Measurements from ENCODE around the gene SYTL5.

DNA sequence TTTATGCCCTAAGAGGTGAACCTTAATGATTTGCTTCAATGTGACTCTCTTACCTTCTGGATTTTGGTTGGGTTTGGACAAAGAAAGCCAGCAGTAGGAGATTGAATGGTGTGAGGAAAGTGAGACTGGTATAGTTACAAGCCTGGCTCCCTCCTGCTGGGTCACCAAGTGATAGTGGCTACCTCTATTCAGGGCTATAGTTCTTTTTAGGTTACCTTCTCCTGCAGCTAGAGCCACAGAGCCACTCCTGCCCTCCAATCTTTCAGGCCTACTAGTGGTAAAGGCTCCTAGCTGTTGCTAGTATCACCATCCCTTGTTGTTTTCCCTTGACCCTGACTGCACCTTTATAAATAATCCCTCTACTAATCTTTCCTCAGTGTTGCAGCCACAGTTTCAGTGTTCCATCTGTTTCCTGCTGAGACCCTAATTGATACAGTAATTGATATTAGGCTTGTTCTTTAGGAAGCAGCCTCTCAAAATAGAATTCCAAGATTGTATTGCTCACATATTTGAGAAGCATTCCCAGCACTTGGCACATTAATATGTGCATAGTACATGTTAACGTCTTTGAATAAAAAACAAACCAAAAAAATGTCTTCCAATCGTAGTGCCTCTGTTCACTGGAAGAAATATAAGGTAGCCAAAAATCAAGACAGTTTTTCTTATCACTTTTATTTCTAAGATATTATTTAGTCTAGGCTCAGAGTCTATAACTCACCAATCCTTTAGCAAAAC is 132.0 kb downstream of the SYTL5 start:
- TF ChIP-seq, protein P1, sequence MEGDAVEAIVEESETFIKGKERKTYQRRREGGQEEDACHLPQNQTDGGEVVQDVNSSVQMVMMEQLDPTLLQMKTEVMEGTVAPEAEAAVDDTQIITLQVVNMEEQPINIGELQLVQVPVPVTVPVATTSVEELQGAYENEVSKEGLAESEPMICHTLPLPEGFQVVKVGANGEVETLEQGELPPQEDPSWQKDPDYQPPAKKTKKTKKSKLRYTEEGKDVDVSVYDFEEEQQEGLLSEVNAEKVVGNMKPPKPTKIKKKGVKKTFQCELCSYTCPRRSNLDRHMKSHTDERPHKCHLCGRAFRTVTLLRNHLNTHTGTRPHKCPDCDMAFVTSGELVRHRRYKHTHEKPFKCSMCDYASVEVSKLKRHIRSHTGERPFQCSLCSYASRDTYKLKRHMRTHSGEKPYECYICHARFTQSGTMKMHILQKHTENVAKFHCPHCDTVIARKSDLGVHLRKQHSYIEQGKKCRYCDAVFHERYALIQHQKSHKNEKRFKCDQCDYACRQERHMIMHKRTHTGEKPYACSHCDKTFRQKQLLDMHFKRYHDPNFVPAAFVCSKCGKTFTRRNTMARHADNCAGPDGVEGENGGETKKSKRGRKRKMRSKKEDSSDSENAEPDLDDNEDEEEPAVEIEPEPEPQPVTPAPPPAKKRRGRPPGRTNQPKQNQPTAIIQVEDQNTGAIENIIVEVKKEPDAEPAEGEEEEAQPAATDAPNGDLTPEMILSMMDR (IDR thresholded peaks at IDR 0.05) = no peak
- TF ChIP-seq EZH2phosphoT487 (IDR thresholded peaks at IDR 0.05) = no peak

Data from neural progenitor cell (in vitro differentiated cells).